ENCODE results near the gene MBD5. TPM values are rescaled to one million over a fixed set of nuclear protein-coding genes. Genes with fewer than 3 reads are reported as not detected.

MBD5 gene
- polyA plus RNA-seq, 1 of the 3 experiments (the other 2 are of a cell fraction): 7.4 TPM

GRCh38 chr2:148416248-148416647, 395.4 kb downstream of the MBD5 start:
- Histone ChIP-seq H3K4me1 (ENCODE audit: control insufficient read depth in 1 of 2, insufficient read depth in 2 of 2, low read depth in 1 of 2, low read length in 1 of 2) (no peaks in the 10 kb centered on the region), H2AFZ (ENCODE audit: low read depth) (no peak overlapping the region), H3F3A (replicated peaks; ENCODE audit: insufficient read depth) (peaks cover 5% of the 10 kb centered on the region), H3K27ac (ENCODE audit: low read depth in 2 of 2, low read length in 1 of 2) (no peak overlapping the region), H4K20me1 (ENCODE audit: insufficient read depth) (no peaks in the 10 kb centered on the region), H3K4me3 (ENCODE audit: low read depth in 2 of 2, low read length in 1 of 2) (no peak overlapping the region), H3K9me3 (peaks cover 12% of the 10 kb centered on the region; the same call in 1 of the 2 replicates), H3K36me3 (replicated peaks in 1 of 2; ENCODE audit: control insufficient read depth in 1 of 2, insufficient read depth in 2 of 2, low read length in 1 of 2) (no peaks in the 10 kb centered on the region), H3K79me2 (ENCODE audit: insufficient read depth) (no peaks in the 10 kb centered on the region; the same call in 1 of the 2 replicates), H3K9ac (no peak overlapping the region), H3K9me2 (no peaks in the 10 kb centered on the region), H3K4me2 (no peak overlapping the region), H3K27me3 (ENCODE audit: insufficient read depth) (no peaks in the 10 kb centered on the region)
- POLR2A ChIA-PET: no interaction called here
- no peak for DNase-seq
- CTCF ChIA-PET: no interaction called here
- WGBS (ENCODE audit: low lambda C conversion rate): 55% methylated on average over 1 of the region's 1 CpG
- TF ChIP-seq SIN3A (IDR thresholded peaks at IDR 0.05; ENCODE audit: borderline replicate concordance, low read depth, low read length): no peak
- no peak for TF ChIP-seq TEAD4 (IDR thresholded peaks at IDR 0.05; ENCODE audit: borderline replicate concordance, insufficient read depth)
- TF ChIP-seq PBX3 (IDR thresholded peaks at IDR 0.05): no peak
- TF ChIP-seq FOXM1 (IDR thresholded peaks at IDR 0.05; ENCODE audit: low read depth): no peak
- no peak for TF ChIP-seq MXI1 (IDR thresholded peaks at IDR 0.05; ENCODE audit: low read depth, low read length)
- no peak for TF ChIP-seq TAF1 (IDR thresholded peaks at IDR 0.05; ENCODE audit: borderline replicate concordance, low read depth, low read length)
- no peak for TF ChIP-seq GATA2 (CRISPR knock-in tag; IDR thresholded peaks at IDR 0.05)
- no peak for TF ChIP-seq RFX5 (IDR thresholded peaks at IDR 0.05; ENCODE audit: low read length)
- TF ChIP-seq SMC3 (IDR thresholded peaks at IDR 0.05; ENCODE audit: low read depth, low read length): no peak
- TF ChIP-seq MEF2A (IDR thresholded peaks at IDR 0.05; ENCODE audit: borderline replicate concordance, low read depth): no peak
- TF ChIP-seq, protein P1, sequence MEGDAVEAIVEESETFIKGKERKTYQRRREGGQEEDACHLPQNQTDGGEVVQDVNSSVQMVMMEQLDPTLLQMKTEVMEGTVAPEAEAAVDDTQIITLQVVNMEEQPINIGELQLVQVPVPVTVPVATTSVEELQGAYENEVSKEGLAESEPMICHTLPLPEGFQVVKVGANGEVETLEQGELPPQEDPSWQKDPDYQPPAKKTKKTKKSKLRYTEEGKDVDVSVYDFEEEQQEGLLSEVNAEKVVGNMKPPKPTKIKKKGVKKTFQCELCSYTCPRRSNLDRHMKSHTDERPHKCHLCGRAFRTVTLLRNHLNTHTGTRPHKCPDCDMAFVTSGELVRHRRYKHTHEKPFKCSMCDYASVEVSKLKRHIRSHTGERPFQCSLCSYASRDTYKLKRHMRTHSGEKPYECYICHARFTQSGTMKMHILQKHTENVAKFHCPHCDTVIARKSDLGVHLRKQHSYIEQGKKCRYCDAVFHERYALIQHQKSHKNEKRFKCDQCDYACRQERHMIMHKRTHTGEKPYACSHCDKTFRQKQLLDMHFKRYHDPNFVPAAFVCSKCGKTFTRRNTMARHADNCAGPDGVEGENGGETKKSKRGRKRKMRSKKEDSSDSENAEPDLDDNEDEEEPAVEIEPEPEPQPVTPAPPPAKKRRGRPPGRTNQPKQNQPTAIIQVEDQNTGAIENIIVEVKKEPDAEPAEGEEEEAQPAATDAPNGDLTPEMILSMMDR (IDR thresholded peaks at IDR 0.05): no peak
- no peak for TF ChIP-seq RCOR1 (IDR thresholded peaks at IDR 0.05; ENCODE audit: low read length)
- TF ChIP-seq ZBTB33 (IDR thresholded peaks at IDR 0.05; ENCODE audit: borderline replicate concordance, low read depth): no peak
- no peak for TF ChIP-seq RXRA (IDR thresholded peaks at IDR 0.05; ENCODE audit: borderline replicate concordance, low read depth)
- no peak for TF ChIP-seq POLR2AphosphoS5 (IDR thresholded peaks at IDR 0.05; ENCODE audit: low read depth, low read length)
- no peak for TF ChIP-seq GABPA (IDR thresholded peaks at IDR 0.05; ENCODE audit: low read depth)
- no peak for TF ChIP-seq TCF12 (IDR thresholded peaks at IDR 0.05)
- TF ChIP-seq YY1 (IDR thresholded peaks at IDR 0.05; ENCODE audit: low read depth): no peak
- TF ChIP-seq FOXJ3 (CRISPR knock-in tag; IDR thresholded peaks at IDR 0.05): no peak
- TF ChIP-seq USF1 (IDR thresholded peaks at IDR 0.05; ENCODE audit: borderline replicate concordance, low read depth): no peak

Measured in SK-N-SH (cell line).